CD4-positive, alpha-beta T cell treated with Interleukin-17A for 4 hours (primary cell): ENCODE results near the gene PRSS56.

ENCODE experiments used
- DNase-seq: peaks from one replicate; pipeline ENCODE4 v3.0.0-alpha.2; 2020; ENCODE audit warnings: mixed read lengths

The PRSS56 gene

DNA sequence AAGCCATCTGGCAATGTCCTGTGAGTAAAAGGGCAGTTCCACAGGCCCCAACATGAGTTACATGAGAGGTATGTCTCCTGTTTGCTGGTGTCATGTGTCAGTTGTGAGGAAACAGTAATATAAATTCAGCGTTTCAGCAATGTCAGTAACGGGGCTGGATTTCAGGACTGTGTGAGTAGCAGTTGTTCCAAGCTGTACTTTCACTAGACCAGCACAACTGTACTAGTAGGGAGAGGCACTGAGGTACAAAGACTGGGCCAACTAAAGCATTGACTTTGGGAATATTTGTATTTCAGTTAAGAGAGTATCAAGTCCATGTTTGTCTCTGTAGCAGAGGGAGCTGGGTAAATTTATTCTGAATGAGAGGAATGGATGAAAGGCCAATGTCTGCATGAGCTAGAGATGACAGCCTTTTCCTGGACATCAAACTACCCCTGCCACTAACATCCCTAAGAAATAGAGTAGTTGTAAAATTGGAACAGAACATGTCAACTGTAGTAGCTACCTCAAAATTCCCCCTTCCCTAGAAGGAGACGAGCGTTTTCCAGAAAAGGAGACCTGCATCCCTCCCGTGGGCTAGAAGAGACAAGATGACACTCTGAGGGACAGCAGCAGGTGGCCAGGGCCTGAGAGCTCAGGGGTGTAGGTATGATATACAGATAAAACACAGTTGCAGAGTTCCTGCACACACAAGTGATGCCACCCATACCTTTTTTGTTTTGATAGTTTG lies 54.7 kb downstream of the PRSS56 start:
- no peak for DNase-seq
